Fibroblast of lung (primary cell): ENCODE data around the gene CTNND2.

Source experiments
- EZH2 ChIP-seq: IDR thresholded peaks from 2 replicates; pipeline ENCODE4 v1.5.1; 2012; ENCODE audit warnings: low read length, control low read depth, mild to moderate bottlenecking; ENCODE audit errors: missing control alignments
- TF ChIP-seq, protein P1 (sequence below), 2 donors: IDR thresholded peaks in 1 of 2; conservative IDR thresholded peaks in 1 of 2; 1 replicate in 1 of 2; 2 replicates in 1 of 2; pipeline ENCODE4 v1.5.1; 2011 to 2012; ENCODE audit warnings: low read length in 2 of 2, control low read depth in 1 of 2, inconsistent platforms in 1 of 2, low read depth in 1 of 2, mild to moderate bottlenecking in 1 of 2

DNA sequence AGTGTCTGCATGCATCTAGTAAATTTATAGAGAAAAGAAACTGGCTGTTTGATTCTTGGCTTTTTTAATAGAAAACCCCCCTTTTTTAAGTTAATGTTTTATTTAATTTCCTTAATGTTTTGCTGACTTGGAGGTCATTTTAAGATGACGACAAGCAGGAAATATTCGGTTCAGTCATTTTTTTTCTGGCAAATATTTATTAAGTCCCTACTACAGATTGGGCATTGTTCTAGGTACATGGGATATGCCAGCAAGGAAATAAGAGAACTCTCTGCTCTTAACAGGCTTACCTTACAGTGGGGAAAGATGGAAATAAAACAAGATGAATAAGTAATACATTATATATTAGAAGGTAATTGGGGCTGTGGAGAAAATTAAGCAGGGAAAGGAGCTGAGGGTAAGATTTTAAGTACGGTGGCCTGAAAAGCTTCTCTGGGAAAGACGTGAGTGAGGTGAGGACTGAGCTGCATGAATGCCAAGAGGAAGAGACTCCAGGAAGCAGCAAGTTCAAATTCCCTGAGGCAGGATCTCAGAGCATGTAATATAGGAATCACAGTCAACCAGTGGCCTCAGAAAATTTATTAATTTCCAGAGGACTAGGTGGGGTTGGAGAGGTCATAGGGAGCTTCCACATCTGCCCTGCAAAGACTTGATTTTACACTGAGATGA, 827.2 kb downstream of the CTNND2 start:
- TF ChIP-seq EZH2, result no peak
- TF ChIP-seq, protein P1, sequence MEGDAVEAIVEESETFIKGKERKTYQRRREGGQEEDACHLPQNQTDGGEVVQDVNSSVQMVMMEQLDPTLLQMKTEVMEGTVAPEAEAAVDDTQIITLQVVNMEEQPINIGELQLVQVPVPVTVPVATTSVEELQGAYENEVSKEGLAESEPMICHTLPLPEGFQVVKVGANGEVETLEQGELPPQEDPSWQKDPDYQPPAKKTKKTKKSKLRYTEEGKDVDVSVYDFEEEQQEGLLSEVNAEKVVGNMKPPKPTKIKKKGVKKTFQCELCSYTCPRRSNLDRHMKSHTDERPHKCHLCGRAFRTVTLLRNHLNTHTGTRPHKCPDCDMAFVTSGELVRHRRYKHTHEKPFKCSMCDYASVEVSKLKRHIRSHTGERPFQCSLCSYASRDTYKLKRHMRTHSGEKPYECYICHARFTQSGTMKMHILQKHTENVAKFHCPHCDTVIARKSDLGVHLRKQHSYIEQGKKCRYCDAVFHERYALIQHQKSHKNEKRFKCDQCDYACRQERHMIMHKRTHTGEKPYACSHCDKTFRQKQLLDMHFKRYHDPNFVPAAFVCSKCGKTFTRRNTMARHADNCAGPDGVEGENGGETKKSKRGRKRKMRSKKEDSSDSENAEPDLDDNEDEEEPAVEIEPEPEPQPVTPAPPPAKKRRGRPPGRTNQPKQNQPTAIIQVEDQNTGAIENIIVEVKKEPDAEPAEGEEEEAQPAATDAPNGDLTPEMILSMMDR (conservative IDR thresholded peaks at IDR 0.05 in 1 of 2, IDR thresholded peaks at IDR 0.05 in 1 of 2; ENCODE audit: low read depth in 1 of 2, low read length in 2 of 2), result no peak
